ENCODE measurements around the gene NANOS3.

The NANOS3 gene

DNA sequence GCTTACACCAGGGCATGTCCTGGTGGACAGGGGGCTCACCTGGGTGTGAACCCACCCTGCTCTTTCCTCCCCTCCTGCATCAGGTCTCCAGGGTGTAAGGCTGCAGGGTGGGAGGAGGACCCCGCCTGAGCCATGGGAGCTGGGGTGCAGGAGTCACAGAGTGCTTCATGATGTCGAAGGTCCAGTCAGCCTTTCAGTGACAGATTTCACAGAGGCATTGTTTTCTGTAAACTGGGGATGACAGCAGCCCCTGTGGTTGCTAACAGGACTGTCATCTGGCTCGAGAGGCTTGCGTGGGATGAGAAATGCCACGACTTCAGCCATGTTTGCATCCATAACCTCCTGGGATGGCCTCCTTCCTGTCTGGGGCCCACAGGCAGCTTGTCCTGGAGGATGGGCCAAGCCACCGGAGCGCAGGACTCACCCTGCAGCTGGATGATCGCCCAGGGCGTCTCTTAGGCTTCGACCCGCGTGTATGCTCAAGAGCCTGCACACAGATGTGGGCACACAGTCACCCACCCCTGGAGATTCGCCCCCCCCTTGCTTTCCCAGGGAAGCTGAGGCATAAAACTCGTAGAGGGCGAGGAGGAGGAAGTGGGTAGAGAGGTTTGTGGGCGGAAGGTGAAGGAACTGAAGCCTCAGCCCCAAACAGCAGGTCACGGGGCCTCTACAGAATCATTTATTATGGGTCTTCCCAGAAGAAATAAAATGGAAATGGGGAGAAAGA is 4.9 kb downstream of the NANOS3 start:
- in situ Hi-C loops (cut with MboI; ENCODE audit: low sequenced_read_pairs), result loop anchor here (5.0 to 25.0 kb wide), 2 partner anchors 190 to 455 kb away; partner anchors contain the start of gene MISP3

DNA sequence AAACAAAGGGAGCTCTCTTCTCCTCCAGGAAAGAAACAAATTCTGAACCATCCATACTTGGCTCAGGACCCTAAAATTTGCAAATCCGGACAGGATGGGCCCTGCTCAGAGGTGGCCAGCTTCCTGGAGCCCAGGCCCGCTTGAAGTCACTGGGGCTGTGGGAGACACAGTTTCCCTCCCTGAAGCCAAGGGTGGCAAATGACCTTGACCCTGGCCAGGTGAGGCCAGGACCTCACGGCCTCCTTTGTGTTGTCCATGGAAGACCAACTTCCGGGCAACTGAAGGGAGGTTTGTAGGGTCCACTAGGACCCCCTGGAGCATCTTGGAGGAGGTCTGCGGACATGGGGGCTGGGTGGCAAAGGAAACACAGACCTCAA is 5.5 kb downstream of the NANOS3 start:
- in situ Hi-C loops (cut with MboI; ENCODE audit: low sequenced_read_pairs), result loop anchor here (5.0 to 25.0 kb wide), 2 partner anchors 190 to 455 kb away; partner anchors contain the start of gene MISP3

DNA sequence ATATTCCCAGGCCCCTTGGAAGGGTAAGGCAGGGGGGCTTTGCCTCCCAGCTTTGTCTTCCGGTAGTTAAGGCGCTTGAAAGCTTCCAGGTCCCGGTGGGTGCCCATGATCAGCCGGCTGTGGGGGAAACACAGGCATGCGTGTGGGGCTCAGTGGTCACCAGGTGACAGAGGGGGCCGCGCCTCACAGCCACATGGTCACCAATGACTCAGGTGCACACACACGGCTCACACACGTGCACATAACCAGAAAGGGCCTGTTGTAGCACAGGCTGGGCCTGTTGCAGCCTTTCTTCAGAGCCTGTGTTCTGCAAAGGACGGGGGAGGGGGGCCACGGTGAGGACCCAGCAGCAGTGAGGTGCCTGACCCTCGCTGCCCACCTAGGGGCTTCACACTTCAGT is 5.9 kb downstream of the NANOS3 start:
- in situ Hi-C loops (cut with MboI; ENCODE audit: low sequenced_read_pairs), result loop anchor here (5.0 to 25.0 kb wide), 2 partner anchors 189 to 454 kb away; partner anchors contain the start of gene MISP3

DNA sequence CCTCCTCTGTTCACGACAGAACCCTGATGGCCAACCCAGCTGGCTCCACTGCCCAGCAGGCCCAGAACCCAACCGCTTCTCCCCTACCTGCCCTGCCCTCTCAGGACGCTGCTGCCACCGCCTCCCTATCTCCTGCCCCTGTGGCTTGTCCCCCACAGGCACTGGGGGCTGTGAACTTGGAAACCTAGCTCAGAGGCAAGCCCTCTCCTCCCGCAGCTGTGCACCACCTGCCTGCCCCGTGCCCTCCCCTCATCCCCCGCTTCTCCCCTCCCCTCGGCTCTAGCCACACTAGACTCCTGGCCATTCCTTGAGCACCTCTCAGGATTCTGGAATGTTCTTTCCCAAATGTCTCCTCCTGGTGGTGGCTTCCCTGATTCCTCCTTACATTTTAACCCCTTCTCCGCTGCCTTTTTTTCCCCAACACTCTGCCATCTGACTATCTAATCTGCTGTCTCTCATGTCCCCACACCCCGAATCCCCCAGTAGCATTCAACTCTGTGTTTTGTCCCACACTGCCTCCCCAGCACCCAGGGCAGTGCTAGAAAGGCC is 6.7 kb downstream of the NANOS3 start:
- in situ Hi-C loops (cut with MboI; ENCODE audit: low sequenced_read_pairs), result loop anchor here (5.0 to 25.0 kb wide), 2 partner anchors 189 to 454 kb away; partner anchors contain the start of gene MISP3

DNA sequence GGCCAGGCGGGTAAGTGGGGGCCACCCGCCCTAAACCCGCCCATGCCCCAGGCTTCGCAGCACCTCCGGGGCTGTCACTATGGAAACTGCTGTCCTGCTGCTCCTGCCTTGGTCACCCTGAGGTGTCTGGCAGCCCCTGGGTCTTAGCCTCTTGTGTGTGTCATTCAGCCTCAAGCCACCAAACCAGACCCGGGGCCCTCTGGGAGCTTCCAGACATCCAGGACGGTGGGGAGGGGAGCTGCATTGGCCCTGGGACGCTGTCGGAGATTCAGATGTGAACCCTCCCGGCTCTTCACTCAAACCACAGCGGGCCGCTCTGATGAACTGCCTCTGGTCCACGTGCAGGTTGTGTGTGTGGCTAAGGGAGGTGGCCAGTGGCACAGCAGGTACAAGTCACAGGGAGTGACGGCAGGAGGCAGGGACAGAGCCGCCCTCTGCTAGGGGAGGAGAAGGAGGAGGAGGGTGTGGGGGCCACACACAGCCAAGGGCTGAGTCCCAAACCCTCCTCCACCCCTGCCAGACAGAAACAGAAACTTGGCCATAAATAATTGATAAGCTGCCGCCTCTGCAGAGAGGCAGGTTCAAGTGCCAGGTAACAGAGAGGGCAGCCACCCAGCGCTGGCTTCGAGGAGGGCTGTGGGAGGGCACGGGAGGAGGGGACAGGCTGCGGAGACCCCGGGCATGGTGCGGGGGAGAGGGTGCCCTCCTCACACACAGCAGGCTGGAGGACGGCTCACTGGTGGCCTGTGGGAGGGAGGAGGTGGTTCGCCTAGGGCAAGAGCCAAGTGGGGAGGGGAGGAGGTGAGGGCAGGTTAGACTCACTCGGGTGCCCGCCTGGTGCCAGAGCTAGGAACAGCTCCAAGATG is 8.0 kb downstream of the NANOS3 start:
- in situ Hi-C loops (cut with MboI; ENCODE audit: low sequenced_read_pairs), result loop anchor here (5.0 to 25.0 kb wide), 2 partner anchors 187 to 452 kb away; partner anchors contain the start of gene MISP3

DNA sequence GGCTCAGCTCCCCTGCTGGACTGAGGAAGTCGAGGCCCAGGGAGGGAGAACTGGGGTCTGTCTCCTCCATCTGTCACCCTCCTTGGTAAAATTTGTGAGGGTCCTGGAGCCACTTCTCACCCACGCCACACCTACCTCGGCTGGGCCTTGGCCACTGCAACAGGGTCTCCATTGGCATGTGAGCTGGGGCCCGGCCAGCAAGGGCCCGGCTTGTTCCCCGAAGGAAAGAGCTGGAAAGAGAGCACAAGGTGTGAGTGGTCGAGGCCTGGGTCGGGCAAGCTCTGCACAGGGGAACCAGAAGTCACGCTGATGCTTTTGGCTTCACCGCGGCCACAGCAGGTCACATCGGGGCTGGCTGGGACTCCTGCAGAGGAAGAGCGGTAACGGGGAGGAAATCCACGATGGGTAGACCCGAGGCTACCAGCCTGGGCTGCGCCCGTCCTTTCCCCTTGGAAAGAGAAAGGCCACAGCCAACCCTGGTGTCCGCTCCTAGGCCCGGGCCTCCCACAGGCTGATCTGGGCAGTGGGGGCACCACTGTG is 9.0 kb downstream of the NANOS3 start:
- in situ Hi-C loops (cut with MboI; ENCODE audit: low sequenced_read_pairs), result loop anchor here (25.0 kb wide), 1 partner anchor 451 kb away; no protein-coding TSS in a partner anchor

DNA sequence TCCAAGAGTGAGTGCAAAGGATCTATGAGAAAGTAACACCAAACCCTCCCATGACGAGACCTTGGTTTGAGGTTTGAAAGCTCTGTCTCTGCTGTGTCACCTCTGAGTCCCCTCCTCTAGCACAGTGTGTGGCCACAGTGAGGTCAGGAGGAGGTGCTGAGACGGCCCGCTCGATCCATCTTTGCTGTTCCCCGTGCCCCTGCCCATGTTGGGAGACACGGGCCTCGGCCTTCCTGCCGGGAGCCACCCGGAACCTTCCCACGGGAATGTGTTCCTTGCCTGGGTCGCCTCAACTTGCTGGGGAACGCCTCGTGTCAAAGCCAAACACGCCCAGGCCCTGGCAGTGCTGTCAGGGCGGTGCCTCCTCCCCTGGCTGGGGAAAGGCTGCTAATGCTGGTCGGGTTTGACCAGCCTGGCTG is 10.1 kb downstream of the NANOS3 start:
- in situ Hi-C loops (cut with MboI; ENCODE audit: low sequenced_read_pairs), result loop anchor here (25.0 kb wide), 1 partner anchor 450 kb away; no protein-coding TSS in a partner anchor

DNA sequence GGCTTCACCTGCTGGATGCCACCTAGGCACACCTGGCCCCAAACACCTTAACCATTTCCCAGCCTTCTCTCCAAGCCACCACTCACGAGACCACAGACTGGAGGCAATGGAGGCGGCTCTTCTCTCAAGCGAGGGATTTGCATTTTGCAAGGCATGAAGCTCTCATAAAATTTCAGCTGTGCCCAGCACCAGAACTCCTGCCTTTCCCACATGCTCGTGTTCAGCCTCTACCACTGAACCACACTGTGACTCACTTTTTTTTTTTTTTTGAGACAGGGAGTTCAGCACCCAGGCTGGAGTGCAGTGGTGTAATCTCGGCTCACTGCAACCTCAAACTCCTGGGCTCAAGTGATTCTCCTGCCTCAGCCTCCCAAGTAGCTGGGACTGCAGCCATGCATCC is 10.6 kb downstream of the NANOS3 start:
- in situ Hi-C loops (cut with MboI; ENCODE audit: low sequenced_read_pairs), result loop anchor here (25.0 kb wide), 1 partner anchor 450 kb away; no protein-coding TSS in a partner anchor

DNA sequence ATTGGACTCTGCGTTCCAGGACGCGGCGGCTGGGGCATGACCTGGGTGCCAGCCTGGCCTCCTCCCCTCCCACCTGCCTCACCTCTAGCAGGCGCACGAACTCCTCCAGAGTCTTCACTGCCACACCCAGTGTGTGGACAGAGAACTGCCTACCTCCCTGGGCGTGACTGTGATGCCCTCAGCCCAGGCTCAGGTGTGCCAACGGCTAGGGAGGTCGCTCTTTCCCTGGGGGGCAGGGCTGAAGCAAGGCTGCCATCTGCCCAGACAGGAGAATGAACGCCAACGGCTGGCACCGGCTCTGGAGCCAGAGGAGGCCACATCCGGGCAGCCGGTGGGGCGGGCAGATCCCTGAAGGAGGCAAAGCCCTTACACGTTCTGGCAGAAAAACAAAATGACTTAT is 11.3 kb downstream of the NANOS3 start:
- in situ Hi-C loops (cut with MboI; ENCODE audit: low sequenced_read_pairs), result loop anchor here (25.0 kb wide), 1 partner anchor 449 kb away; no protein-coding TSS in a partner anchor

DNA sequence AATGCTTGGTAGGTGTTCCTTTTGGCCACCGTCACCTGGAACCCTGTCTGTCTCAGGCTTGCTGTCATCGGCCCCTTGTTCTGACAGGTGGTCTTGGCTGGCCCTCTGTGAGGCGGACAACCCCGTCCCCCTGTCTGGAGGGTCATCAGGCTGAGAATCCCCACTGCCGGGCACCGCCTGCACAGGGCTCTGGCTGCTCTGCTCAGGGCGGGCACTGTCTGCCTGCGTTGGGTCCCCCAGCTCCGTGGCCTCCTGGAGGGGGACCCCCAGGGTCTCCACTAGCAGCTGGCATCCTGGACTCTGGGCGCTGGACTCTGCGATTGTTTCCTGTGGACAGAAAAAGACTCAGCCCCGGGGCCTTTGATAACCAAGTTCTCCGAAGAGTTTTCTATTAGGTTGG is 13.2 kb downstream of the NANOS3 start:
- in situ Hi-C loops (cut with MboI; ENCODE audit: low sequenced_read_pairs), result loop anchor here (25.0 kb wide), 1 partner anchor 447 kb away; no protein-coding TSS in a partner anchor

DNA sequence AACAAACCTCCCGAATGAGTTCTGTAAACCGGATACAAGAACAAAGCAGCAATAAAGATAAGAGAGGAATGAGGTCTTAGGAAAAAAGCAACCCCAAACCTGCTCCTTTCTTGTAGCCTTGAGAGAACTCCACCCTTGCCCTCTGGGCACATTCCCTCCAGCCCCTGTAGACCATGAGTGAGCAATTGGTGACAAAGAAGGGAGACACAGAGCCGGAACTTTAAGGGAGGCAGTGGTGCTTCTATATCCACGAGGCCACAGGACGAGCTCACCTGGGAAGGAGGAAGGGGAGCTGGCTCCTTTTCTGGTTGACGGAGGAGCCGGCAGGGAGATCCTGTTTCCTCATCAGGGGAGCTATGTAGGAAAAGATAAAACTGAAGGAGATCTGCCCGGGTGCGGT is 15.9 kb downstream of the NANOS3 start:
- in situ Hi-C loops (cut with MboI; ENCODE audit: low sequenced_read_pairs), result loop anchor here (25.0 kb wide), 1 partner anchor 444 kb away; no protein-coding TSS in a partner anchor

DNA sequence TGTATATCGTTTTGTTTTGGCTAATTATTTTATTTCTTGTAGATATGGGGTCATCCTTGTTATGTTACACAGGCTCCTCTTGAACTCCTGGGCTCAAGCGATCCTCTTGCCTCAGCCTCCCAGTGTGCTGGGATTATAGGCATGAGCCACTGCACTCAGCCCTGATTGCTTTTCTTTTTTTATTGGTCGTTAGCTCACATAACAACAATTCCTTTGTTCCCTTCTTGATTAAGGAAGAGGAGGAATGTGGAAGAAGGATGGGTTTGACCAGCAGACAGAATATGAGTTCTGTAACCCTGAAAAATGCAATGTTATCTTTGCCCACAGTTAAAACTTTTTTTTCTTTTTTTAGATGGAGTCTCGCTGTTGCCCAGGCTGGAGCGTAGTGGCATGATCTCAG is 17.6 kb downstream of the NANOS3 start:
- in situ Hi-C loops (cut with MboI; ENCODE audit: low sequenced_read_pairs), result loop anchor here (25.0 kb wide), 1 partner anchor 443 kb away; no protein-coding TSS in a partner anchor

DNA sequence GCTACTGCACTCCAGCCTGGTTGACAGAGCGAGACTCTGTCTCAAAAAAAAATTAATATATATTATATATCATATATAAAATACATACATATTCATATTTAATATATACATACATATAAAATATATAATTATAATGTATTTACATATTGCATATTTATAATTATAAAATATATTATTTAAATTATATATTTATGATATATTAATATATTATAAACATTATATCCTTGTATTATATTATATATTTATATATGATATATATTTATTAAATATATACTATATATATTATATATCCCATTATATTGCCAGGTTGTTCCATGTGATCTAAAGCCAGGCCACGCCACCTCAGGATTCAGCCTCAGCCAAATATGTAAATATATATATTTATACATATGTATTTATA is 19.3 kb downstream of the NANOS3 start:
- in situ Hi-C loops (cut with MboI; ENCODE audit: low sequenced_read_pairs), result loop anchor here (25.0 kb wide), 1 partner anchor 441 kb away; no protein-coding TSS in a partner anchor

DNA sequence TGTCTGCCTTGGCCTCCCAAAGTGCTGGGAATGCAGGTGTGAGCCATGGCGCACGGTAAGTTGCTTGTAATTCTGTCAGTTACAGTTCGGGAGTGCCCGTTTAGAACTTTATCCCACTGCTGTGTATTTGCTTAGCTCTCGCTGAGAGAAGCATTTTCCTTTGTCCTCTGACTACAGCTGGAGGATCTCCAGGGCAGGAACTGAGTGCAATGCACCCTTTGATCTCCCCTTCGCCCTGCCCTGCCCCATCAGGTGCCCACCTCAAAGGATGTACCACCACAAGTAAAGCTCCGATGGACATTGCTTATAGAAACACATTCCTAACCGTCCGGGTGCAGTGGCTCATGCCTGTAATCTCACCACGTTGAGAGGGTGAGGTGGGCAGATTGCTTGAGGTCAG is 22.5 kb downstream of the NANOS3 start:
- in situ Hi-C loops (cut with MboI; ENCODE audit: low sequenced_read_pairs), result loop anchor here (25.0 kb wide), 1 partner anchor 438 kb away; no protein-coding TSS in a partner anchor

DNA sequence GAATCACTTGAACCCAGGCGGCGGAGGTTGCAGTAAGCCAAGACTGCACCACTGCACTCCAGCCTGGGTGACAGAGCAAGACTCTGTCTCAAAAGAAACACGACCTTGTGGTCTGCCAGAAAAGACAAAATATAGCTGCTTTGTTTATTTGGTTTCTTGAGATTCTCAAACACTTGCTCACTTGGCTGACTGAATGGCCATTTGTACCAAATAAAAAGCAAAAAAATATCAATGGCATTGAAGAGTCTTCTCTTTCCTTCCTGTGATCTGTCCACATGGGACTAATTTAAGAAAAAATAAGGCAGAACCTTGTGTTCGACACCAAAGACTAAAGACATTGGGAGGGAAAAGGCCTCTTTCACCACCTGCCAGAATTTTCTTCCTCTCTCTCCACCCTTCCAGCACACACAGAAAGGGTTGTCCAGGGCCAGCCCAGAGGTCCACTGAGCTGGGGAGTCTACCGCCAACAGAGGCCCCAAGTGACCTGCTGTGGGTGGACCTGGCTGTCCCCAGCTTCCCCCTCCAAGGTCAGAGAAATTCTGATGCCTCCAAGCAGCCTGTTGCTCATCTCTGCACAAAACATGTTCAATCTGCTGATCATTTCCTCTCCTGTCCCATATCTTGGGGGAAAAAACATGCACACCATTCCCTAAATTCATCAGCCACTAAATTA is 23.1 kb downstream of the NANOS3 start:
- in situ Hi-C loops (cut with MboI; ENCODE audit: low sequenced_read_pairs), result loop anchor here (25.0 kb wide), 1 partner anchor 437 kb away; no protein-coding TSS in a partner anchor

DNA sequence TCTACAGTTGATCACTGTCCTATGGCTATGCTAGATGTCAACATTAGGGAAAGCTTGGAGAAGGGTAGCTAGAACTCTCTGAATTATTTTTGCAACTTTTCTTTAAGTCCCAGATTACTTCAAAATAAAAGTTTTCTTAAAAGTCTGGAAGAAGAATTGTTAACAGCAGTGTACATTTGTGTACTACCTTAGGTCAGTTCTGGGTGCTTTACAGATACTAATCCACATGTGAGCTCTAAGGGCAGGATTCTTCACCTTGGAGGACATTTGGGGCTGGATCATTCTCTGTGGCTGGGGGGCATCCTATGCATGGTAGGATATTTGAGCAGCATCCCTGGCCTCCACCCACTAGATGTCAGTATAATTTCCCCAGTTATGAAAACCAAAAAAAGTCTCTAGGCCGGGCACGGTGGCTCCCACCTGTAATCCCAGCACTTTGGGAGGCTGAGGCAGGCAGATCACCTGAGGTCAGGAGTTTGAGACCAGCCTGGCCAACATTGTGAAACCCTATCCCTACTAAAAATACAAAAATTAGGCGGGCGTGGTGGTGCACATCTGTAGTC is 26.1 kb downstream of the NANOS3 start:
- in situ Hi-C loops (cut with MboI; ENCODE audit: low sequenced_read_pairs), result no loop called here

DNA sequence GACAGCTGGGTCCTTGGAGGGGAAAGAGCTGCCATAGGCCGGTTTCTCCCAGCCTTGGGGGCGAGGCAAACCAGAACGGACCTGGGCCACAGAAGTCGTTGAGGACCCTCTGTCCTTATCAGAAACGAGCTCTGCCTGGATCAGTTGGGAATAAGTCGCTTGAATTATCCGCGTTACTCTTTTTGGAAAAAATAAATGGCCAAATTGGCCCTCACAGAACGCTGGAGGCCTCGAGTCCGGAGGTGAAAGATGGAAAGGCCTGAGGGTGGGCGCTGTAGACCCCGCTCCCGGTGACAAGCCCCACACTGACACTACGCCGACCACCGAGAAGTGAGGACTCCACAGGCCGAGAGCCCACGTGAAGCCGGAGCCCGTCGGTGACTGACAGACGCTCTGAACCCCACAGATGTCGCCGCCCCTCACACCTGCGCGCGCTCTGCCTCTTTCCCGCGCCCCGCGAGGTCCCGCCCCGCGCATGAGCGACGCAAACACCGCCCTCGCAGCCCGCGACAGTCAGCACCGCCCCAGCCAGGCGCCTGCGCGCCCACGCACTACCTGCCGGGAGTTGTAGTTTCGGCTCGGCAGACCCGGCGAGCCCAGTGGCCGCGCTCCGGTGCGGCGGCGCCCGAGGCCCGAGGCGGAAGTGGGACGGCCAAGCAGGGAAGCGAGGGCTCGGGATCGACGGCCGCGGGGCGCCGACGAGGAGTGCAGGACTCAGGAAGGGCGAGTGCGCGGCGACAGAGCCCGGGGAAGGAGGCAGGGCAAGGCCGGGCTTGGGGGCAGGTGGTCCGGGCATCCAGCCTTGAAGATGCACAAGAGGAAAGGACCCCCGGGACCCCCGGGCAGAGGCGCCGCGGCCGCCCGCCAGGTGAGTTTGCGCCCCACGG is 28.9 kb downstream of the NANOS3 start, which contains the start of the genes BRME1 and CC2D1A:
TSS of gene BRME1 (minus strand) at position 484 of the 887 bp plus-strand sequence. CDS start 1,225 bp downstream, outside the sequence.
TSS of gene CC2D1A (plus strand) at position 568 of the 887 bp plus-strand sequence. CDS start at position 809, 241 bp downstream.
- in situ Hi-C loops (cut with MboI; ENCODE audit: low sequenced_read_pairs), result no loop called here

DNA sequence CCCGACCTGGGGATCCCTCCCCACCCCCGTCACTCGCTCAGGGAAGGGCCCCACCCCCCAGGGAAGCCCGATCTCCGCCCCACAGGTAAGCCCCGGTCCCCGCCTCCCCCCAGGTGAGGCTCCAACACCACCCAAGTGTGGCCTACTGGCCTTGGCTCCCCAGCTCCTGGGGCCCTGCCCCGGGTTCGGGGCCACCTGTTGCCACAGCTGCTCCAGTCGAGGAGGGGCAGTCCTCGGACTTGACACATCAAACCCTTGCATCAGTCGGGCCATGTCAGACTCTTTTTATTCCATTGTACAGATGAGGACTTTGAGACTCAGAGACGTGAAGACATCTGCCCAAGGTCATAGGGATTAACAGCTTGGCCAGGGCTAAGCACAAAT is 29.6 kb downstream of the NANOS3 start:
- in situ Hi-C loops (cut with MboI; ENCODE audit: low sequenced_read_pairs), result no loop called here
